ENCODE results near the gene SLC9A6. TPM values are rescaled to one million over a fixed set of nuclear protein-coding genes. Genes with fewer than 3 reads are reported as not detected.

The SLC9A6 gene
- total RNA-seq, 5 donors from 2014 or later (not counting 1 experiment from before 2014, with no cell fraction given): 15.5 to 23.9 (median 17.3) TPM

DNA sequence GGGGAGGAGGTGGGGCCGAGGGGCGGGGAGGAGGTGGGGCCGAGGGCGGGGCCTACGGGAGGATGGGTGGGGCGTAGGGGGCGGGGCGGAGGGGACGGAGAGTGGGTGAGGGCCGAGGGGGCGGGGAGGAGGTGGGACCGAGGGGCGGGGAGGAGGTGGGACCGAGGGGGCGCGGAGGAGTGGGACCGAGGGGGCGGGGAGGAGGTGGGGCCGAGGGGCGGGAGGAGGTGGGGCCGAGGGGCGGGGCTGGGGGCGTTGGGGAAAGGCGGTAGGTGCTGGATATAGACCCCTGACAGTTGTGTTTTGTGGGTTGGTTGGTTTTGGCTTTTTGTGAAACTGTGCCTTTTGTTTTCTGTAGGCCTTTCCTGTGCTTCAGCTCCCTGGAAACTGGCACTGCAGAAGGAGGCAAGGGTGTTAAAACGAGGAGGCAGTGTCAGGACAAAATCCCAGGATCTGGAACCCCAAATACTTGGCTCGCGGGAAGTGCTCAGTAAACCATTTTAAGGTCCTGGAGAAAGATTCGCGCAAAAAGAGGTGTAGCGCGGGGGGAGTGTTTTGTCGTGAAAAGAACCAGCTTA, 10.9 kb upstream of the SLC9A6 start:
- Mint-ChIP-seq H3K9me3 (no peaks in the 10 kb centered on the region), H3K4me3 (peak overlapping the region; percentile 67 to 80 (median 76)), H3K4me1 (peaks cover 33 to 46% (median 38%) of the 10 kb centered on the region in 3 donors), H3K27me3 (peaks cover 0 to 3% of the 10 kb centered on the region in 2 donors), H3K27ac (peak overlapping the region; percentile 84), H3K36me3 (no peaks in the 10 kb centered on the region)
- ChIA-PET POLR2A (interaction anchor here in 1 of 2 donors (0.9 kb wide), 1 partner anchor 10 kb away, joined by 5 read pairs; no protein-coding TSS in a partner anchor), CTCF (interaction anchor here (0.6 kb wide), 3 partner anchors 16 to 1509 kb away, joined by 3 to 6 read pairs (median 3); no protein-coding TSS in a partner anchor)
- H3K4me3 ChIP-seq (ENCODE audit: control insufficient read depth in 1 of 2, extremely low read depth in 1 of 2, low read length in 1 of 2): peak overlapping the region; percentile 12 to 46
- H3K36me3 ChIP-seq (ENCODE audit: control insufficient read depth in 2 of 2, extremely low read depth in 1 of 2, insufficient read depth in 1 of 2, low read length in 1 of 2): no peaks in the 10 kb centered on the region
- H3K27ac ChIP-seq (ENCODE audit: low read length): peak overlapping the region; percentile 36
- H3K4me1 ChIP-seq (ENCODE audit: control insufficient read depth in 1 of 2, extremely low read depth in 1 of 2, insufficient read depth in 2 of 2, low read length in 2 of 2): peaks cover 4 to 11% of the 10 kb centered on the region in 2 experiments
- no CpG with 5 or more reads among the region's 32 CpGs for WGBS (ENCODE audit: insufficient coverage)
- H3K9me3 ChIP-seq: no peaks in the 10 kb centered on the region
- DNase-seq (peak in 27 of 35 experiments; percentile 2 to 81 (median 58)), ATAC-seq (replicated peaks in 1 of 4) (peak; percentile 27 to 60 (median 40))
- H3K27me3 ChIP-seq (replicated peaks in 1 of 2; ENCODE audit: control insufficient read depth in 2 of 2, extremely low read depth in 1 of 2, insufficient read depth in 2 of 2, low read length in 1 of 2): no peaks in the 10 kb centered on the region

DNA sequence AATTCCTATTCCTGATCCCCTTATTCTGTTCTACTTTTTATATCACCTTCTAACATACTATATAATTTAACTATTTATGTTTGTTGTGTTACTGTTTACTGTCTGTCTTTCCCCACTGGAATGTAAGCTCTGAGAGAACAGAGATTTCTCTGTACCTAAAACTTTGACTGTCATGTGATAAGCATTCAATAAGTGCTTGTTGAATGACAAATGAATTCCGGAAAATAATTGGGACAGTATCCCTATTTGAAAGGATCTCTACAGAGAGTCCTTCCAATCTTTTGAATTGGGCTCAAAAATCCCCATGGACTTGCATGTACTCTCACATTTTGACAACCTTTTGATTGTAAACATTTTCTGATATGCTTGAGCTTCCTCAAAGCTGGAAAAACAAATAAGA, 9.8 kb upstream of the SLC9A6 start:
- ChIA-PET CTCF (no interaction called here), POLR2A (no interaction called here)
- WGBS (ENCODE audit: insufficient coverage): no CpG with 5 or more reads among the region's 1 CpG
- Histone ChIP-seq H3K36me3 (ENCODE audit: control insufficient read depth in 2 of 2, extremely low read depth in 1 of 2, insufficient read depth in 1 of 2, low read length in 1 of 2) (no peaks in the 10 kb centered on the region), H3K27ac (ENCODE audit: low read length) (no peak overlapping the region), H3K4me3 (ENCODE audit: control insufficient read depth in 1 of 2, extremely low read depth in 1 of 2, low read length in 1 of 2) (no peak overlapping the region), H3K9me3 (no peaks in the 10 kb centered on the region), H3K4me1 (ENCODE audit: control insufficient read depth in 1 of 2, extremely low read depth in 1 of 2, insufficient read depth in 2 of 2, low read length in 2 of 2) (peaks cover 4 to 11% of the 10 kb centered on the region in 2 experiments), H3K27me3 (replicated peaks in 1 of 2; ENCODE audit: control insufficient read depth in 2 of 2, extremely low read depth in 1 of 2, insufficient read depth in 2 of 2, low read length in 1 of 2) (no peaks in the 10 kb centered on the region)
- no peak for DNase-seq
- Mint-ChIP-seq H3K27ac (no peak overlapping the region), H3K36me3 (no peaks in the 10 kb centered on the region), H3K4me3 (peak overlapping the region in 1 of 3 donors; percentile 67), H3K27me3 (peaks cover 0 to 3% of the 10 kb centered on the region in 2 donors), H3K4me1 (peaks cover 33 to 45% (median 37%) of the 10 kb centered on the region in 3 donors), H3K9me3 (no peaks in the 10 kb centered on the region)
- ATAC-seq (replicated peaks in 1 of 4): no peak

DNA sequence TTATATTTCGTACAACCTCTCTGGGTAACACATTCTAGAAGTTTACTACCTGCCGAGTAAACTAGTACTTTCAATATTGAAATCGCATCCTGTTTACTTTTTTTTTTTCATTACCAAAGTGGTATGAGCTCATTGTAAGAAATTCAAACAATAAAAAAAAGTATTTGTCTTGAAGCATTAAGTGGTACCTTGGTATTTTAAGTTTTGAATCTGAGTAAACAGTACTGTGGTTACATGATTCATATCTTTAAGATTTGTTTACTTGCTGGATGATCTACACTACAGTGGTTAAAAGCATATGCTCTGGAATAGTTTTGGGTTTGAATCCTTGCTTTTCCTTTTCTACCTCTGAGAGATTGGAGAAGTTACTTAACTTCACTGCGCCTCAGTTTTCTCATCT, 7.6 kb upstream of the SLC9A6 start:
- Histone ChIP-seq H3K9me3 (no peaks in the 10 kb centered on the region), H3K27ac (ENCODE audit: low read length) (peak overlapping the region; percentile 34), H3K36me3 (ENCODE audit: control insufficient read depth in 2 of 2, extremely low read depth in 1 of 2, insufficient read depth in 1 of 2, low read length in 1 of 2) (no peaks in the 10 kb centered on the region), H3K4me3 (ENCODE audit: control insufficient read depth in 1 of 2, extremely low read depth in 1 of 2, low read length in 1 of 2) (no peak overlapping the region), H3K4me1 (ENCODE audit: control insufficient read depth in 1 of 2, extremely low read depth in 1 of 2, insufficient read depth in 2 of 2, low read length in 2 of 2) (peaks cover 3 to 11% of the 10 kb centered on the region in 2 experiments), H3K27me3 (replicated peaks in 1 of 2; ENCODE audit: control insufficient read depth in 2 of 2, extremely low read depth in 1 of 2, insufficient read depth in 2 of 2, low read length in 1 of 2) (no peaks in the 10 kb centered on the region)
- ATAC-seq (replicated peaks in 1 of 4) (no peak), DNase-seq (no peak)
- Mint-ChIP-seq H3K4me1 (peaks cover 39 to 51% (median 43%) of the 10 kb centered on the region in 3 donors), H3K27ac (peak overlapping the region; percentile 18 to 76), H3K27me3 (peaks cover 0 to 9% of the 10 kb centered on the region in 2 donors), H3K36me3 (no peaks in the 10 kb centered on the region), H3K4me3 (peak overlapping the region in 1 of 3 donors; percentile 9), H3K9me3 (no peaks in the 10 kb centered on the region)
- ChIA-PET CTCF (interaction anchor here in 1 of 2 donors (0.7 kb wide), 1 partner anchor 1185 kb away, joined by 6 read pairs; no protein-coding TSS in a partner anchor), POLR2A (interaction anchor here in 1 of 2 donors (0.5 to 0.7 kb wide), 3 partner anchors 893 to 959 kb away, joined by 3 read pairs; no protein-coding TSS in a partner anchor)
- WGBS (ENCODE audit: insufficient coverage): no CpG with 5 or more reads among the region's 4 CpGs

DNA sequence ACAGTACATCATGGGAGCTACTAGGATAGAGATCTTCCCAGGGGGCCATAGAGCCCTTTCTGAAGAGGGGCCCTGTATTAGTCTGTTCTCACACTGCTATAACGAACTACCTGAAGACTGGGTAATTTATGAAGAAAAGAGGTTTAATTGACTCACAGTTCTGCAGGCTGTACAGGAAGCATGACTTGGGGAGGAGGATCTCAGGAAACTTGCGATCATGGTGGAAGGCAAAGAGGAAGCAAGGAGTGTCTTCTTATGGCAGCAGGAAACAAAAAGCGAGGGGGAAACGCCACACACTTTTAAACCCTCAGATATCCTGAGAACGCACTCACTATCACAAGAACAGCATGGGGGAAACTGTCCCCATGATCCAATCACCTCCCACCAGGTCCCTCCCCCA, 4.2 kb upstream of the SLC9A6 start:
- H3K27ac Mint-ChIP-seq: peak overlapping the region; percentile 34 to 67
- POLR2A ChIA-PET: no interaction called here
- CTCF ChIA-PET: no interaction called here
- Histone ChIP-seq H3K4me3 (ENCODE audit: control insufficient read depth in 1 of 2, extremely low read depth in 1 of 2, low read length in 1 of 2) (no peak overlapping the region), H3K27me3 (replicated peaks in 1 of 2; ENCODE audit: control insufficient read depth in 2 of 2, extremely low read depth in 1 of 2, insufficient read depth in 2 of 2, low read length in 1 of 2) (no peaks in the 10 kb centered on the region), H3K9me3 (no peaks in the 10 kb centered on the region), H3K36me3 (ENCODE audit: control insufficient read depth in 2 of 2, extremely low read depth in 1 of 2, insufficient read depth in 1 of 2, low read length in 1 of 2) (no peaks in the 10 kb centered on the region), H3K4me1 (ENCODE audit: control insufficient read depth in 1 of 2, extremely low read depth in 1 of 2, insufficient read depth in 2 of 2, low read length in 2 of 2) (peaks cover 2 to 23% of the 10 kb centered on the region in 2 experiments), H3K27ac (ENCODE audit: low read length) (no peak overlapping the region)
- H3K4me3 Mint-ChIP-seq: no peak overlapping the region
- H3K9me3 Mint-ChIP-seq: no peaks in the 10 kb centered on the region
- H3K27me3 Mint-ChIP-seq: peaks cover 0 to 15% of the 10 kb centered on the region in 2 donors
- no peak for ATAC-seq (replicated peaks in 1 of 4)
- H3K4me1 Mint-ChIP-seq: peaks cover 42 to 60% (median 50%) of the 10 kb centered on the region in 3 donors
- no CpG with 5 or more reads among the region's 5 CpGs for WGBS (ENCODE audit: insufficient coverage)
- DNase-seq: no peak
- no peaks in the 10 kb centered on the region for H3K36me3 Mint-ChIP-seq

DNA sequence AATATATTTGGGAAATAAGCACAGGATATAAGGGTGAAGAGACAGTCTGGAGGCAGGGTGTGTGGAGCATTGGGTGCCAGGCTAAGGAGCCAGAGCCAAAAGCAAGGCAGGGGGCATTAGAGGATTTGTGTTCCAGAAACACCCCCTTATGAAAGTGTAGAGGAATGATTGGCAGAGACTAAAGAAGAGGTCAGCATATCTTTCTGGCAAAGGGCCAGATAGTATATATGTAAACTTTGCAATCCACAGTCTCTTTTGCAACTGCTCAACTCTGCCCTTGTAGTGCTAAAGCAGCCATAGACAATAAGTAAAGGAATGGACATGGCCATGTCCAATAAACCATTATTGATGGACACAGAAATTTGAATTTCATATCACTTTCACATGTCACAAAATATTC, 3.6 kb upstream of the SLC9A6 start:
- Histone ChIP-seq H3K36me3 (ENCODE audit: control insufficient read depth in 2 of 2, extremely low read depth in 1 of 2, insufficient read depth in 1 of 2, low read length in 1 of 2) (no peaks in the 10 kb centered on the region), H3K27ac (ENCODE audit: low read length) (no peak overlapping the region), H3K9me3 (no peaks in the 10 kb centered on the region), H3K27me3 (replicated peaks in 1 of 2; ENCODE audit: control insufficient read depth in 2 of 2, extremely low read depth in 1 of 2, insufficient read depth in 2 of 2, low read length in 1 of 2) (no peaks in the 10 kb centered on the region), H3K4me3 (ENCODE audit: control insufficient read depth in 1 of 2, extremely low read depth in 1 of 2, low read length in 1 of 2) (no peak overlapping the region), H3K4me1 (ENCODE audit: control insufficient read depth in 1 of 2, extremely low read depth in 1 of 2, insufficient read depth in 2 of 2, low read length in 2 of 2) (peaks cover 5 to 23% of the 10 kb centered on the region in 2 experiments)
- ChIA-PET CTCF (no interaction called here), POLR2A (no interaction called here)
- Mint-ChIP-seq H3K27ac (peak overlapping the region; percentile 53 to 67), H3K4me1 (peaks cover 42 to 65% (median 50%) of the 10 kb centered on the region in 3 donors), H3K9me3 (no peaks in the 10 kb centered on the region), H3K27me3 (peaks cover 0 to 15% of the 10 kb centered on the region in 2 donors), H3K4me3 (no peak overlapping the region), H3K36me3 (no peaks in the 10 kb centered on the region)
- no peak for ATAC-seq (replicated peaks in 1 of 4)
- no peak for DNase-seq

DNA sequence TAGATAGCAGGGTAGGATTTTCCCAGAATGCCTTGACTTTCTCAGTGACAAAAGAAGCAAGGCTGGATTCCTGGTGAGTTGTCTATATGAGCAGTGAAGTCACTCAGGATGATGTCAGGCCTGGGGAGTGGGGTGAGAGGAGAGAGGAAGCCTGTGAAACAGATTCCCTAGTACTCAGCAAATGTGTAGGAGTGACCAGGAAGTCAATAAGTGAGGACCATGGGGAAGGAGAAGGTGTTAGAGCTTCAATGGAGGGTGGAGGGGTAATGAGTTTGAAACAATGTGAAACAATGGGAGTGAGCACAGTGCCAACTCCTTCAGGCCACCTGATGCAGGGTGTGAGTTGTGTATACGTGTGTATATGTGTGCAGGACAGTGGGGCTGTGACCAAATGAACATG, 2.4 kb upstream of the SLC9A6 start:
- Histone ChIP-seq H3K36me3 (ENCODE audit: control insufficient read depth in 2 of 2, extremely low read depth in 1 of 2, insufficient read depth in 1 of 2, low read length in 1 of 2) (no peaks in the 10 kb centered on the region), H3K9me3 (no peaks in the 10 kb centered on the region), H3K4me1 (ENCODE audit: control insufficient read depth in 1 of 2, extremely low read depth in 1 of 2, insufficient read depth in 2 of 2, low read length in 2 of 2) (peaks cover 5 to 23% of the 10 kb centered on the region in 2 experiments), H3K27ac (ENCODE audit: low read length) (peak overlapping the region; percentile 44), H3K27me3 (replicated peaks in 1 of 2; ENCODE audit: control insufficient read depth in 2 of 2, extremely low read depth in 1 of 2, insufficient read depth in 2 of 2, low read length in 1 of 2) (no peaks in the 10 kb centered on the region), H3K4me3 (ENCODE audit: control insufficient read depth in 1 of 2, extremely low read depth in 1 of 2, low read length in 1 of 2) (no peak overlapping the region)
- Mint-ChIP-seq H3K9me3 (no peaks in the 10 kb centered on the region), H3K4me3 (peak overlapping the region; percentile 85 to 93 (median 89)), H3K27ac (peak overlapping the region; percentile 87 to 89), H3K27me3 (peaks cover 0 to 13% of the 10 kb centered on the region in 2 donors), H3K4me1 (peaks cover 42 to 64% (median 51%) of the 10 kb centered on the region in 3 donors), H3K36me3 (no peaks in the 10 kb centered on the region)
- DNase-seq (no peak), ATAC-seq (replicated peaks in 1 of 4) (no peak)
- POLR2A ChIA-PET: no interaction called here
- no CpG with 5 or more reads among the region's 1 CpG for WGBS (ENCODE audit: insufficient coverage)
- CTCF ChIA-PET: interaction anchor here in 1 of 2 donors (0.6 kb wide), 1 partner anchor 48 kb away, joined by 3 read pairs; no protein-coding TSS in a partner anchor

Measured in T-cell (primary cell).